AML-193 (cell line): ENCODE data around the gene CDC37.
"Not testable (repeated sequence)": the region's sequence is repeated elsewhere in the genome, so short reads cannot be mapped to it uniquely, and the experiment has no call there.

Source experiments
- DNase-seq, 2 experiments: peaks; one replicate each; lab custom pipeline; 2025; lab: John Stamatoyannopoulos, UW

The CDC37 gene

DNA sequence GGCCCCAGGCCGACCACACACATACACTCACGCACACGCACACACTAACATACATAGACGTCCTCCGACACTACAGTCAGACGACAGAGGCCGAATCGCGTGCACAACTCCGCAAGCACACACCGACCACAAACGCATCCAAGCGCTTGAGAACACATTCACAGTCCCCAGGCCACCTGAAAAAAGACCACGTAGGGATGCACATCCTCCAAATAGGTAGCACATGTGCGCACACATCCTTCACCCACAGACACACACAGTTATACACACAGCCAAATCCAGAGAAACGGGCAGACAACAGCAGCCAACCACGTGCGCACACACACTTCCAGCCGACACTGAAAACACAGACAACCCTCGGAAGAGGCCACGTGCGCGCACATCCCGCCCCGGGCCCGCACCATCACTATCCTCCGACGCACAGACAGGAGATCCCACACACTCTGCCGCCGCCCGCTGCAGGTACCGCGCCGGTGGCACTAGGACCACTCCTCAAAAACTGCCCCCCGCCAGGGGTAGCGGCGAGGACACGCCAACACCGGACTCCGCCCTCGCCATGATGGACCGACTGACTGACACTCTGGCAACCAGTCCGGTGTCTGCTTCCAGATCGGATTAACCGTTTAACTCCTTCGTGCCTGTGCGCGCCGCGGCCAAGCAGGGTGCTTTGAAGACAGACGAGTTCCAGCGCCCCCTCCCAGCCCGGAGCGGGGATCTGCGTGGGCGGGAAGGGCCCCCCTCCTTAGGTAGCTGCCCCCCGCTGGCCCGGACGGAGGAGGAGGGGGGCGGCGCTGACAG, 16.5 kb upstream of the CDC37 start:
- no peak for DNase-seq

DNA sequence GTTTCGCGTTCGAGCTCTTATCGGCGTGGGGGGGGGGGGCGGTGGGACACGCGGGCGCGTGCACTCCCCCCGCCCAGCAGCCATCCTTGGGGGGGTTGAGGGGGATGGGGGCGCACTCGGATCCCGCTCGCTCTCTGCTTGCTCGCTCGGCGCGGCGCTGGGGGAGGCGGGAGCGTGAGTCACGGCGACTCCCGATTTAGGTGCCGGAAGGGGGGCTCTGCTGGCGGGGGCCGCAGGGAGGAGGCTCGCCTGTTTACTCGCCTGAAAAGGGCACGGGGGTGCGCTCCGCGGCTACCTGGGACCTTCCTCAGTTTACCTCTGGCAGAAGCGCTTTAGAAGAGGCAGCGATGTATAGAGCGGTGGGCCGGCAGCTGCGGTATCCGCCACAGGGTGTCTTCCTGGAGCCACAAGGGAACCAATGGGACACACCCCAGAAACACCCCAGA, 15.9 kb upstream of the CDC37 start:
- DNase-seq = no peak

GRCh38 chr19:10418485-10419199, 15.3 kb upstream of the CDC37 start:
- DNase-seq = no peak

GRCh38 chr19:10418235-10418484, 14.8 kb upstream of the CDC37 start:
- DNase-seq = no peak

GRCh38 chr19:10417541-10418234, 14.3 kb upstream of the CDC37 start:
- no peak for DNase-seq

GRCh38 chr19:10416380-10417257, 13.3 kb upstream of the CDC37 start:
- peak; percentile 70 for DNase-seq

DNA sequence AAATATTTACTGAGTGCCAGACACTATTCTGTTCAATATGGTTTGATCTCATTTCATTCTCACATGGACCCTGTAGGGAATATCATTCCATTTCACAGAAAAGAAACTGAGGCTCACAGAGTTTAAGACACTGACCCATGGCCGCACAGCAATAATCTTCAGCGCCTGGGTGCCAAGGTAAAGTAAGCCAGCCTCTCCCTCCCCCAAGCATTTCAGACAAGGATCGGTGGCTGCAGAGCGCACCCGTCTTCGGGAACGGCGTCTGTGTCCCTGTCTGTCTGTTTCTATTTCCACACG, 12.7 kb upstream of the CDC37 start:
- no peak for DNase-seq

DNA sequence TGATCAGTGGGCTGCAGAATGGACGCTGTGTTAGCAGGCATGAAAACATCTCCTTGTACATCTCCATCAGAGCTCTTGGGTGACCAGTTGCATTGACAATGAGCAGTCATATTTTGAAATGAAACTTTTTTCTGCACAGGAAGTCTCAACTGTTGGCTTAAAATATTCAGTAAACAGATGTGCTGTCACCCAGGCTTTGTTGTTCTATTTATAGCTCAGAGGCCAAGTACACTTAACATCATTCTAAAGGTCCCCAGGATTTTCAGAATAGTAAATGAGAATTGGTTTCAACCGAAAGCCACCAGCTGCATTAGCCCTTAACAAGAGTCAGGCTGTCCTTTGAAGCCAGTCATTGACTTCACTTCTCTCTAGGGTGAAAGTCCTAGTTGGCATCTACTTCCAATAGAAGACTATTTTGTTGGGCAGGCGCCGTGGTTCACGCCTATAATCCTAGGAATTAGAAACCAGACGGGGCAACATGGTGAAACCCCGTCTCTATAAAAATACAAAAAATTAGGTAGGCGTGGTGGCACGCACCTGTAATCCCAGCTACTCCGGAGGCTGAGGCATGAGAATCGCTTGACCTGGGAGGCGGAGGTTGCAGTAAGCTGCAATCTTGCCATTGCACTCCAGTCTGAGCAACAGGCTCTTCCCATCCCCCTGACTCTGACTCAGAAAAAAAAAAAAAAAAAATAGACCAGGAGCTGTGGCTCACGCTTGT, 9.1 kb upstream of the CDC37 start:
- no peak for DNase-seq

GRCh38 chr19:10411224-10411623, 7.9 kb upstream of the CDC37 start:
- not testable (repeated sequence) for DNase-seq

DNA sequence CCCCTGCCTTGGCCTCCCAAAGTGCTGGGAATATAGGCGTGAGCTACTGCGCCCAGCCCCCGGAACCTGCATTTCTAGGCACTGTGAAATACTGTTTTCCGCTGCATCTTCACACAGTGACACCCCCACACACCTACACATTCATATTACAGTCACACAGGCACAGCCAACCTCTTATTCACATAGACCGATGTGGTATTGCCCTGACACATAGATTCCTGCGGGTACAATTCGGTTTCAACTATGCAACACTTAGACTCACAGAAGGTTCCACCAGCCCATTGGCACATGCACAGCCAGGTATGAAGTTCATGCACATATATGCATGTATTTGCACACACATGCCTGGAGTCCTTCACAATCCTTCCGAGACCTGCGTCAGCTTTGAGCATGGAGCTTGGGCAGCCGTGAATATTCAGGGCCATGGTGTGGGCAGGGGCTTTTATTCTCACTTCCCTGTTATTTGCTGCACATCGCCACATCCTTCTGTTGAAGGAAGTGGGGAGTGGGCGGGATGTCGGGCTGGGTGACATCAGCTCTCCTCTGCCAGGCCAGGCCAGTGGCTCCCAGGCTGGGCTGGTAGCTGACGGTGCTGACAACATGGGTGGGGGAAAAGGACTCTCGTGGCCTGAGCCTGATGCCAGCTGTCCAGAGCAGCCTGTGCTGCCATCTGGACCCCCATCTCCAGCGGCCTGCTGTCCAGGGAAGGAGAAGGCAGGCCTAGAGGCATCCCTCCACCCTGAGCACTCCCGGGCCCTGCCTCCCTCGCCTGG, 5.4 kb upstream of the CDC37 start:
- peak; percentile 25 to 26 for DNase-seq

- no peak for DNase-seq
Measured at GRCh38 chr19:10407096-10407495, 3.8 kb upstream of the CDC37 start.

- DNase-seq = no peak
Measured at GRCh38 chr19:10406191-10406590, 2.8 kb upstream of the CDC37 start.

DNA sequence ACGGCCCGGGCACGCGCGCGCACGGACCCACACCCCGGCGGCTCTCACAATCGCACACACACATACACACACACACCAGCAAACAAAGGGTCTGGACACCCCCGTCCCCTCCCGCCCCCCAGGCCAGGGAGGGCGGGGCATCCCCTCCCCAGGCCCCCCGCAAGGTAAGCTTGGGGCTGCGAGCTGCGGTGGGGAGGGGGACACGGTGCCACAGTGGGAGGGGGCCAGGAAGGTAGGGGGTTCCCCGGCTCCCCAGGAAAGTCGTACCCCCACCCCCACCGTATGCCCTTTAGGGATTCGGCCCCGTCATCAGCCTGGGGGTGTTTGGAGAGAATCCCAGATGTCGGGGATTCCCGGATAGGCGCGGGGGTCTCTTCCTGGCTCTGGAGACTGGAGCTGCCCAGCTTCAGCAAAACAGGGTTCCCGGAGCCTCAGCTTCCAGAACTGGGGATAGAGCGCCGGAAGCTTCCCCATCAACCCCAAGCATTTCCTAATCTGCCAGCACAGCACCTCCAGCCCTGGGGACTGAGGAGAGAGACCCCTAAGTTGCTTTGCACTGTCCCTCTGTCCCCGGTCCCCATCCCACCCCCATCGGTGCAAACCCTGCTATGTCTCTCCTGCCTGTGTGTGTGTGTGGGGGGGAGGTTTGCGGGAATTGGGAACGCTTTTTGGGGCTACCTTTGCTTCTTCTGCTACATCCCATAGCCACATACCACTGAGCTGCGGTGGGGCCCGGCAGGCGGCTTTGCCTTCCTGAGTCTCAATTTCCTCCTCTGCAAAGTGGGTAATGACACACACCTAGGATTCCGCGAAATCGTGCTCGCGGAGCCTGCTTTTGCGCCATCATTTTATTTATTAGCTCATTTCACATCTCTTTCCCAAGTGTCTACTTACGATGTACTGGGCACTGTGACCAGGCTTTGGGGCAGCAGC, 1.8 kb upstream of the CDC37 start:
- no peak for DNase-seq

DNA sequence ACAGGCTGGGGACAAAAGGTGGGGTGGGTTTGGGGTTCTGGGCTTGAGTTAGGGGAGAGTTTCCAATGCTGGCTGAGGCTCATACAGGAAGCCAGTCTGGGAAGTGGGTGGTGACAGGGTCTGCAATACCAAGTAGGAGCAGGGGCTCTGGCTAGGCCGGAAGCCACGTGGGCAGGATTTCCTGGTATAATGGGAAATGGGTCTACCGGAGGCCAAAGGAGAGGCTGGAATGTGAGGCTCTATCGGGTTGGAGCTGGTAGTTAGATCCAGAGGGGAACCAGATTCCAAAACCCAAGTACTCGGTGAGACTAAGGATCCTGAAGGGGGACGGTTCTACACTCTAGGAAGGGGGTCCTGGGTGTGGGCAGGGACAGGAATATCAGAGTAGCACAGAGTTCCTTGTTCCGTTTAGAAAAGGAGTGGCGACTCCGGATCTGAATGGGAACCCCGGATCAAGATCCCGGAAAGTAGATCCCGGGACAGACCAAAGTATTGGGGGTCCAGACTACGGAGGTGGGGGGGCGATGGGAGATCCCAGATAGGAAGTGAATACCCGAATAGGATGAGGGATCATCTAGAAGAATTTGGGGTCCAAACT, 802 bp downstream of the CDC37 start:
- no peak for DNase-seq

- no peak for DNase-seq
Measured at GRCh38 chr19:10399878-10400277, 3.5 kb downstream of the CDC37 start.

DNA sequence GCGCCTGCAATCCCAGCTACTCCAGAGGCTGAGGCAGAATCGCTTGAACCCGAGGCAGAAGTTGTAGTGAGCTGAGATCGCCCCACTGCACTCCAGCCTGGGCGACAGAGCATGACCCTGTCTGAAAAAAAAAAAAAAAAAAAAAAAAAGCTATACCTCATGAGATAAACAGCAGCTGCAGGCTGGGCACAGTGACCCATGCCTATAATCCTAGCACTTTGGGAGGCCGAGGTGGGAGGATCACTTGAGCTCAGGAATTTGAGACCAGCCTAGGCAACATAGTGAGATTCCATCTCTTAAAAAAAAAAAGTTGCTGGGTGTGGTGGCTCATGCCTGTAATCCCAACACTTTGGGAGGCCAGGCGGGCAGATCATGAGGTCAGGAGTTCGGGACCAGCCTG, 4.0 kb downstream of the CDC37 start:
- not testable (repeated sequence) for DNase-seq

DNA sequence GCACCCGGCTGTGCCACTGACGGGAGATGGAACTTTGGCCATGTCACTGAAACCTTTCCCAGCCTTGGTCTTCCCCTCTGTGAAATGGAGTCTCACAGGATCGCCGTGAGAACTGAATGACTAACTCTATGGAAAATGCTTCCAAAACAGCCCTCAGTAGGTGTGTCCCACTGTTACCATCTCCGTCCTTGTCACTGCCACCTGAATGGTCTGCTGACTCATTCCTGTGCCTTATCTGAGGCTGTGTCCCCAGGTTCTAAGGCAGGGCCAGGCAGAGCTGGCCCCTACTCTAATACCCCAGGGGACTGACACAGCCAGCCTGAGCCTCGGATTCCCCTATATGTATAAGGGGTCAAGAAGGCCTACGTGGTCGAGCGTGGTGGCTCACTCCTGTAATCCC, 4.5 kb downstream of the CDC37 start:
- DNase-seq = no peak

DNA sequence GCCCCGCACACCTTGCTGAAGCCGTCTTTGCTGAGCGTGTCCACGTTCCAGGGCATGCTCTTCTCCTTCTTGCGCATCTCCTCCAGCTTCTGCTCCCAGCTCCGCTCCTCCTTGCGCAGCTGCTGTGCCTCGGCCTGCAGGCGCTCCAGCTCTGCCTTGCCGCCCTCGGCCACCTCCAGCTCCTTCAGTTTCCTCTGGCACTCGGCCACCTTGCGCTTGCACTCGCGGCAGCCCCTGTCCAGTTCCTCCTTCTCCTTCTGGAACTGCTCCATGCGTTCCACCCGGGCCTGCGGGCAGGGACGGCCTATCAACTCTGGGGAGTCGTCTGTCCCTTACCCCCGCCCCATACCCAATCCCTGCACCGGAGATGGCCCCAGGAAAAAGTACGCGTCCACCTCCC, 7.4 kb downstream of the CDC37 start:
- DNase-seq = no peak

DNA sequence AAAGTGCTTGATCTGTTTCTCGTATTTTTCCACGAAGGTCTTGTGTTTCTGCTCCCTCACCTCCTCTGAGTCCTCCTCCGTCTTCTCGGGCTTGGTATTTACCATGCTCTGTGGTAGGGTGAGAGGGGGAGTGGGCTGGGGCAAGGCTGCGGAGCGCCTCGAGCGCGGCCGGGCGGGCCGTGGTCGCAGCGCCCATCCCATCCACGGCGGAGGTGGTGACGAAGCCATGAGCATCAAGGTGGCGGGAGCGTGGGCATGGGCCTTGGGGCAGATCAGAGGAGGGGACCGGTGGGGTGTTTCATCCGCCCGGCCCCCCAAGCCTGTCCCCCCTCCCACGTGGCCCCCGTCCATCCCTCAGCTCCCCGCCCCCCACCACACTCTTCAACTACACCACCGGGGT, 7.9 kb downstream of the CDC37 start:
- no peak for DNase-seq
